Daoy (cell line): ENCODE data around the gene EIF6. TPM values are rescaled to one million over a fixed set of nuclear protein-coding genes. Genes with fewer than 3 reads are reported as not detected.
A peak's percentile ranks its signal among the peaks of the same experiment; 100 is the strongest.
"Not testable (repeated sequence)": the region's sequence is repeated elsewhere in the genome, so short reads cannot be mapped to it uniquely, and the experiment has no call there.

Experiments used
- DNase-seq: peaks from one replicate; pipeline ENCODE4 v3.0.0-alpha.2; 2015; ENCODE audit warnings: low read depth
- total RNA-seq: library from RNA; depleted of rRNA; stranded (reverse); fragments of >200 nt; shearing (Covaris generic); gene quantifications from 2 replicates; pipeline ENCODE4 v1.2.3, GENCODE V29; 2014

The EIF6 gene
- total RNA-seq, 1 experiment from 2014 or later, result 384 TPM

DNA sequence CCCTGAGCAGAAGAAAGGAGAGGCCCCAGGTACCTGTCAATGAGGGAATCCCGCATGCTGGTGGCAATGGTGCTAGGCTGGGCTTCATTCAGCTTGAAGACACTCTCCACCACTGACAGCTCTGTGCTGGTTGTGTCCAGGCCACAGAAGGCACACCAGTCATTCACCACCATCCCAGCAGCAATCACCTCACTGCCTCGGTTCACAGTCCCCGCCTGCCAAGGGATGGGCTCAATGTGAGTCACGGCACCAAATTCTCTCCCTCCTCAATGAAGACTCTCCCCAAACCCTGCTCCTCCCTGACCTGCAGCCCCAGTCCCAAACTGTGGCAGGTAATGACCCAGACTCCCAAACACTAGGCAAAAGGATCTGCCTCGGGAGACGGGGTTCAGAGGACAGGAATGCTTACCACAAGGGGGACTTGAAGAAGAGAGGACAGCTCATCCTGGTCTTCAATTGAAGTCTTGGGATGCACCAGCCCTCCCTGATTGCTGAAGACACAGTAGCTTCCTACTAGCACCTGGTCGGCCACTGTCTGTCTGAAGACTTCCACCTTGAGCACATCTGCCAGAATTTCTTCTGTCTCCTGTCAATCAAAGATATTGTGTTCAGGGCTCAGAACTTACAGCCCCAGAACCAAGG, 4.9 kb downstream of the EIF6 start:
- no peak for DNase-seq

DNA sequence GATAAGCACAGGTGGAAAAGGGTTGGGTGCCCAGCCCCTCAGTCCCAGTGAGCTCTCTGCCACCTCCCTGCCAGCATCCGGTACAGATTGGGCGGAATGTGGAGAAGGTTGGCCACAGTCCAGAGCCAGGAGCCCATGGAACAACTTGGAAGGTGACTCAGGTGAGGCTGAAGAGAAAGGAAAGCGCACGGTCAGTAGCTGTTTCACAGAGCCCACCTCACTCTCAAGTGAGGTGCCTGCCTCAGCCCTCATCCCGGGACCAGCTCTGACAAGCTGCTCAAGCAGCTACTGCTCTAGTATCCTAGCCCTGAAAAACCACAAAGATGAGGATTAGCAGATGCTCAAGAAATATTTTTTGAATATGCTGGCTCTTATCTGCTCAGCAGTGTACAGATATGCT, 5.5 kb downstream of the EIF6 start:
- DNase-seq, result no peak

- peak; percentile 94 for DNase-seq
Observed at GRCh38 chr20:35277531-35278395, 6.8 kb downstream of the EIF6 start, which contains the start of gene MMP24OS. TSS of gene MMP24OS (minus strand) at chr20:35278122. CDS start at chr20:35277929, 193 bp downstream.

DNA sequence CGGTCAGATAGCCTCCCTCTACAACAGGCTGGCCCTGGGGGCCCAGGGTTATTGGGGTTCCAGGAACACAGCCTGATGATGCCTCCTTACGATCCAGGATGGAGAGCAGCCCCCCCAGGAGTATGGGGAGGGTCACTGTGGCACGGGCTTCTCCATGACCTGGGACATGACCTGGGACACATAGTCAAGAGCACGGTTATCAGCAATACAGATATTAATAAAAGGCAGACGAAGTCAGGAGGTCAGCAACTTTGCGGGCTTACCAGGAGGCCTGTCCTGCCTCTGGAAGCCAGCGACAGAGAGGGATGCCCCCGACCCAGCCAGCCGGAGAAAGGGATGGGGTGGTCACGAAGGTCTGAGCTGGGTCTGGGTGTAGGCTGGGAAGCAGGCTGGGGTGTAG, 7.4 kb downstream of the EIF6 start:
- no peak for DNase-seq

DNA sequence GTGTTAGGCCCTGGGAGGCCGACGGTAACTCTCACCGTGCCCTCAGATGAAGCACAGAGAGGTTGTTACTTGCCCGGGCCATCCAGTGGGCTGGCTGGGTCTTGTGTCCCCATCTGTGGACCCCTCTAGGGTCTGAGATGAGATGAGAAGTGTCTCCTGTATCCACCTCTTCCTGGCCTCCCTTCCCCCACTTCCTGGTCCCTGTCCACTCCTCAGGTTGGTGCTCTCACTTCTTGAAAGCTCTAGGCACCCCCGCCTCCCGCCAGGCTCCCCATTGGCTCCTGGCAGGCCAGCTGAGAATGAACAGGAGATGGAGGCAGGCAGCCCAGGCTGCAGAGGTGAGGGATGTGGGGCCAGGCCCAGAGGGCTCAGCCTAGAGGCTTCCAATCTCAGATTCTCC, 8.2 kb downstream of the EIF6 start:
- DNase-seq, result no peak

GRCh38 chr20:35275741-35276251, 8.8 kb downstream of the EIF6 start:
- no peak for DNase-seq

DNA sequence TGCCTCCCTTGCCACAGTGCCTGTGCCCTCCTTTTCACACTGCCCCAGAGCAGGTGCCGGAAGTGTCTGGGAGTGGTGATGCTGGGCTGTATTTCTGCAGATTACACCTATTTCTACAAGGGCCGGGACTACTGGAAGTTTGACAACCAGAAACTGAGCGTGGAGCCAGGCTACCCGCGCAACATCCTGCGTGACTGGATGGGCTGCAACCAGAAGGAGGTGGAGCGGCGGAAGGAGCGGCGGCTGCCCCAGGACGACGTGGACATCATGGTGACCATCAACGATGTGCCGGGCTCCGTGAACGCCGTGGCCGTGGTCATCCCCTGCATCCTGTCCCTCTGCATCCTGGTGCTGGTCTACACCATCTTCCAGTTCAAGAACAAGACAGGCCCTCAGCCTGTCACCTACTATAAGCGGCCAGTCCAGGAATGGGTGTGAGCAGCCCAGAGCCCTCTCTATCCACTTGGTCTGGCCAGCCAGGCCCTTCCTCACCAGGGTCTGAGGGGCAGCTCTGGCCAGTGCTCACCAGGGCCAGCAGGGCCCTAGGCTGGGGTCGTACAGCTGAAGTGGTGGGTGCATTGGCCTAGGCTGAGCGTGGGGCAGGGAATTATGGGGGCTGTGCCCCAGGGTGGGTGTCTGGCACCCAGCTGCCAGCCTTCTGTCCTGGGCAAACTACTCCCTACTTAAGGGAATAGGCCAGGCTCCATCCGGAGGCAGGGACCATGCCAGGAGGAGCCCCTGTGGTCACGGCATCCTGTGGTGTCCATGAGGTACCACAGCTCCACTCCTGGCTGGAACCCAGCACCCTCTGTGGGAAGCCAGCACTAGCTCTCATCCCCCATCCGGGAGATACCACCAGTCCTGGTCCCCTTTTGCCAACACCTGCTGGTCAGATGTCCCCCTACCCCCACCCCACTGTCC, 10.1 kb downstream of the EIF6 start:
- no peak for DNase-seq

DNA sequence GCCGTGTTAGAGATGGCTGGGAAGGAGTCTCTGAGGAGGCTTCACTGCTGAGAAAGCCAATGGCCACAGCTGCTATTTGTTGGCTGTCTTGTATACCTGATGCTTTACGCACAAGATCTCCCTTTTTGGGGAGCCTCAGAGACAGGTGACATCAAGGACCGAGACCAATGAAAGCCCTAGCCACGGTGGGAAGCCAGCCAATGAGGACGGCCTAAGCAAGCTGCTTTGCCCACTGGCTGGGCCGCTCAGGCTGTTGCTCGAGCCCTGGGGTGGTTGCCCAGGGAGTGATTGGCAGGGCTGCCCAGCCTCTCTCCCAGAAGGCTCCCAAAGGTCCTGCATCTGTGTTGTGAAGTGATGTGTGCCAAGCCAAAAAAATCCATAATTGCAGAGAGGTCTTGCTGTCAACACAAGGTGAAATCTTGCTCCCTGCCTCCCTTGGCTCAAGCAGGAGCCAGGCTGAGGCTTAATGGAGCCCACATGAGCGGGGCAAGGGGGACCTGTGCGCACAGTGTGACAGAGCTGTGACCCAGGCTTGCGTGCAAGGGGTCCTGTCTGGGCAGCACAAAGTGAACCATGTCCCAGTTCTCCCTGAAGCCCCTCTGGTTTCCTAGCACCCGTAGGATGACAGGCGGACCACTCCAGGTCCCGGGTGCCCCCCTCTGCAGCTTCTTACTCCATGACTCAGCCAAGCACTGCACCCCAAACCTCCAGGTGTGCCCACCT, 11.0 kb downstream of the EIF6 start:
- no peak for DNase-seq

DNA sequence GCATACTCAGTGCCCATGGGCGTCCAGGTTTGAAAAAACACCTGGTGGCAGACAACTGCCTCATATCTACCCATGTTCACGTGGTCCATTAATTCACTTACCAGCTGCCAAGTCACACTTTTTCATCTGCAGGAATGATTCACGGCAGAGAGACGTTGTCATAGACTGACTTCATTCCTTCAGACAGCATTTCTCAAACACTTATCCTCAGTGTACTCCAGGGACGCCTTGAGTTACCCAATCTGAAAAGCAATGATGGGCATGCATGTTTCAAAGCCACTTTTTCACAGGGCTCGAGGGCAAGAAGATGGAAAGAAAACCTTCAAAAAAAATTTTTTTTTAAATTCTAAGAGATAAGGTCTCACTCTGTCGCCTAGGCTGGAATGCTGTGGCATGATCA, 12.7 kb downstream of the EIF6 start:
- DNase-seq, result peak; percentile 37

GRCh38 chr20:35271073-35271882, 13.3 kb downstream of the EIF6 start:
- DNase-seq, result no peak

DNA sequence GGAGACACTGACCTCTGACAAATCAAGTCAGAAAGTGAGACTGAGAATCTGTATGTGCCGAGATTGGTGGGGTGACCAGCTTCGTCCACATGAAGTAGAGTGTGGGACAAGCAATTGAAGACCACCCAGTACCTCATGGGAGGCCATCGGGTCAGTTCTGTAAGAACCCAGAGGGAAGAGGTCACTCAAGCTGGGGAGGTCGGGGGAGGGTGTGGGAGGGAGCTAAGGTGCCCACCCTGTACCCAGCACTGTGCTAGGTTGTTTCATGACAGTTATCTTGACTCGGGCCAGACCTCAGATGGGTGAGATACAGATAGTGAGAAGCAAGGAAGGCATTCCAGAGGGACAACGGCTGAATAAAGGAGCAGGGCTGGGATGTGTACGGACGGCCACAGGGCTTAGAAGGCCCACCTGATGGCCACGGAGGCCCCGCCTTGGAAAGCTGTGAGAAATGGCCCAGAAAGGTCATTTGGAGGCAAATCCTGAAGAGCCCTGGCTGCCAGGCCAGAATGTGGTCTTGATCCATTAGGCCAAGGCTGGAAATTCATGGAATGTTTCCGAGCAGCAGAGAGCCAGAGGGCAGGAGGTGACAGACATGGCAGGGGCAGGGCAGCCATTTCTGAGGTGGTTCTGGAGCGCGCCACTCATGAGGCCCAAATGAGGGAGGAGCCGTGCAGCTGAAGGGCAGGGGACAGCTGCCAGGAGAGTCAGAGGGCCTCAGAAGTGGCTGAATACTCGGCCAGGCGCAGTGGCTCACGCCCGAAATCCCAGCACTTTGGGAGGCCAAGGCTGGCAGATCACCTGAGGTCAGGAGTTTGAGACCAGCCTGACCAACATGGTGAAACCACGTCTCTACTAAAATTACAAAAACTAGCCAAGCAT, 14.3 kb downstream of the EIF6 start:
- DNase-seq, result no peak

DNA sequence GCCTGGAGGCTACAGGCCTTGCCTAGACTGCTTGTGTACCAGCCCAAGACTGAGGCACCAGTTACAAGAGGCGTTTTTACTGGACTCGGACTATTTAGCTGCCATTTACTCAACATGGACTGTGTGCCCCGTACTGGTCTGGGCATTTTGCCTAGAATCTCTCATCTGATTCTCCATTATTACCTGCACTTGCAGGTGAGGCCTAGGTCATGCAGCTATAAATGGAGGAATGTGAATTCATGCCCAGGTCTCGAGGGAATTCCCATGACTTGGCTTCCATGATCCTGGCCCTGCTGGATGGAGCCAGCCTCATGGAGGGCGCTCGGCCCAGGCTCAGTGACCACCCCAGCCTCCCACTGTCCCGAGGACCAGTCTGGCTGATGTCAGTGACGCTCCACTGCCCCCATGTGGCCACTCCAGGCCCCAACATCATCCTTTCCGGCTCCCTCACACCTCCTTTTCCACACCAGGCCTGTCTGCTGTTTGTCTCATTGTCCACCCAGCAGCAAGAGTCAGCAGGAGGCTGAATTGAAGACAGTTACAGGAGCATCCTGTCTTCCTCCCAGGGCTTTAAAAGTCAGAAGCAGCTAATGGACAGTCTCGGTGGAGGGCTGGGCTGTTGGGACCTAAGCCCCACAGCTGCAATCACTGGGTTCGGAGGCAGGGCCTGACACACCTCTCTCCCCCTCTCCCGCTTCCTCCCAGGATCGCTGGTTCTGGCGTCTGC, 15.4 kb downstream of the EIF6 start:
- DNase-seq, result peak; percentile 74

- DNase-seq, result no peak
Observed at GRCh38 chr20:35267092-35267491, 17.5 kb downstream of the EIF6 start.

DNA sequence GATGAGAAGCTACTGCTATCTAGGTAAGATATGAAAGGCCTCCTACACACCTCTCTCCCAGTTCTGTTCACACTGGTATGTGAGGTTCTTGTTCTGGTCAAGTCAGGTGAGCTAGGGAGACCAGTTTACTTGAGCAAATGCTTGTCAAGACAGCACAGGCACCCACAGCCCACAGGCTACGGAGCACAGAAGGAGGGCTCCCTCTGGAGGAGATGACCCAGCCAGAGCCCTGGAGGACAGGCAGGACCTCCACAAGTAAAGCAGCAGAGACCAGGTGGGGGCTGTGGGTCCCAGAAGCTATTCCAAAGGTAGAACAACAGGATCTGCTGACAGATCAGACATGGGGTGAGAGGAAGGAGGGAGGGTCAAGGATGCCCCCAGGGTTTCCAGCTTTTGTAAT, 19.8 kb downstream of the EIF6 start:
- no peak for DNase-seq

- no peak for DNase-seq
Observed at GRCh38 chr20:35263532-35264341, 20.8 kb downstream of the EIF6 start.

DNA sequence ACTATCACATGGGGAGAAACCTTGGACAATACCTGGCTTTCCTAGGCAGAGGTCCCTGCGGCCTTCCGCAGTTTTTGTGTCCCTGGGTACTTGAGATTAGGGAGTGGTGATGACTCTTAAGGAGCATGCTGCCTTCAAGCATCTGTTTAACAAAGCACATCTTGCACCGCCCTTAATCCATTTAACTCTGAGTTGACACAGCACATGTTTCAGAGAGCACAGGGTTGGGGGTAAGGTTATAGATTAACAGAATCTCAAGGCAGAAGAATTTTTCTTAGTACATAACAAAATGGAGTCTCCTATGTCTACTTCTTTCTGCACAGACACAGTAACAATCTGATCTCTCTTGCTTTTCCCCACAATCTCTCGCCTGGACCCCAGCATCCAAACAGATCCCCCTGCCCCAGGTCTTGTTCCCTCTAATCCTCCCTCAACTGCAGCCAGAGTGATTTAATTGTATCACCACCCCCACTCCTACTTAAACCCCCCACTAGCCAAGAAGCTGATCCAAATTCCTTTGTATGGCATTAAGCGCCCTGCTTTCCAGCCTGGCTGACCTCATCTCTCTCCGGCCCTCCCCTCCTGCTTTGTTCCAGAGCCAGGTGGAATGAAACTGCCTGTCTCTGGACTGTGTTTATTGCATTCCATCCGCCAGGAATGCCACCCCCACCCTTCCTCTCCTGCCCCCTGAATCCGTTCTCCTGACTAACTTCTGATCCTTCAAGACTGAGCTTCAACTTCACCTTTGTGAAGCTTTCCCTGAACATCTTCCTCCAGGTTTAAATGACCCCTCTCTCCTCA, 21.6 kb downstream of the EIF6 start:
- DNase-seq, result peak; percentile 80

GRCh38 chr20:35262321-35262720, 22.3 kb downstream of the EIF6 start:
- DNase-seq, result not testable (repeated sequence)
